NCI-H510A treated with DMSO at 0.1 percent for 48 hours (cell line): ENCODE results near the gene TENM4.

Experiments used
- DNase-seq: peaks from one replicate; lab custom pipeline; 2025; lab: John Stamatoyannopoulos, UW

The TENM4 gene

GRCh38 chr11:79084382-79084781, 356.4 kb downstream of the TENM4 start:
- no peak for DNase-seq

DNA sequence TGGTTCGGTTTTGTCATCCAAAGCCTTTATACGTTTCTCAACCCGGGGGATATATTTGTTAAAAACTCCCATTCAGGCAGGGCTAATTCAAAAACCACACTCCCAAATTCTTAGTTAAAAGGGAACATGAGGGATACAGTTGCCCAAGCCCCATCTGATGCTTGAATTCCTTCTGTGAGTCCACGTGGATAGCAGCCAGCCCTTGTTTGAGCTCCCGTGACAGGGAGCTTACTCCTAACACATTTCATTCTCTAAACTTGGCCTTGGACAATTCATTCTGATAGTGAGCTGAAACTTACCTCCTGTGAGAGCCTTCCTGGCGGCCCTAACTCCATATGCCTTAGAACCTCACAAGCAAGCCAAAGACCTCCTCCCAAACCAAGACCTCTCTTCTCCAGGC, 357.5 kb downstream of the TENM4 start:
- no peak for DNase-seq

GRCh38 chr11:79082907-79083306, 357.9 kb downstream of the TENM4 start:
- DNase-seq, result no peak

GRCh38 chr11:79082280-79082679, 358.6 kb downstream of the TENM4 start:
- DNase-seq, result no peak

DNA sequence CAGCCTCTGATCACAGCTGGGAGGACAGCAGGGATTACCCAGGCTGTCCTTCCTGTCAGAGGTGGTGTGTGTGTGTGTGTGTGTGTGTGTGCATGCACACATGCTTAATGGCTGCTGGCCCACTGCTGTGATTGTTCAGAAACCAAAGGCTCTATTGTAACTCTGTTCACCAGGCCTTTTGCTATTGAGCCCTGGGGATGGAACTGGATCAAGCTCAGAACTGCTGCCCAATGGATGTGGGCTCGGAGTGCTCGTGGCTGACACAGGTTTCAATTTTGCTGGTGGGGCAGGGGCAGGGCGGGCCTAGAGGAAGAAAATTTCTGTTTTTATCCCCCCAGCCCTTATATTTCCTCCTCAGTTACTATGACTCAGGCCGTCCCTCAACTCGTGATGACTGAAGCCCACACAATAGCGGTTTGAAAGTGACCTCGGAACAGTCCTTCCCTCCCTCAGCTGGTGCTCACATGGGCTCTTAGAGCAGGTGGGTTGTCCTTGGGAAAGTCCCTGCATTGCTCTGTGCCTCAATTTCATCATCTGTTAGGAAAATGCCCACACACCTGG, 359.3 kb downstream of the TENM4 start:
- DNase-seq, result no peak

DNA sequence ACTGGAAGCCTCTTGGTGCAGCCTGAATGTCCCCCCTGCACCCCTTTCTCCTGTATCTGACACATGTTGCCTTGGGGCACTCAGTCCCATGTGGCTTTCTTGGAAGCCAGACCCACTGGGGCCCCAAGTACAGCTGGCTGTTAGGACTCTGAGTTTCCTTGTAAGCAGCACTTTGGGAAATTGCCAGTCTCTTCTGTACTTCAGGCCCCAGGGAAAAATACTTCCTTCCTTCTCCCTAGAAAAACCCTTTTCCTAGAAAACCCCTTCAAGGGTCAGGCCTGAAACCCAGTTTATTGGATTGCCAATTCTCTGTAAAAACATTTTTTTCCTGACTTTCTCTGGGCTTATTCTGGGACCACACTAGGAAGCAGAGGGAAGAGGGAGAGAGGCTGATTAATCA, 360.3 kb downstream of the TENM4 start:
- DNase-seq, result no peak

DNA sequence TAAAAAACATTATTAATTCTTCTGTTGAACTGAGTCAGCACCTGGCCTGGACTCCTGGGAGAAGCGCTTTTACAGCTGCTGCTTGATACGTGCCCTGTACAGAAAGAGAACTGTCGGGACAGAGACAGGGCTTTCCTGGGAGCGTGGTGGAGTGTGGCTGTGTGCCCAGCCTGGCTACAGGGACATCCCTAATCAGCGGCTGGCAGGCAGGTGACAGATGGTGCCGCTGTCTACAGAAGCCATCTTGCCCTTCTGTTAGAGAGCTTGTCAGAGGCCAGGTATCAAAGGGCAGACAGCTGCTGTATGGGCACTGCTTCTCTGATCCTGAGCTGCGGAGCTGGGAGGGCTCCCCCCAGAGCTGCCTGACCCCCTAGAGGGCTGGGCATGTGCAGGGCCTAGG, 361.8 kb downstream of the TENM4 start:
- DNase-seq, result peak; percentile 22

GRCh38 chr11:79078456-79078855, 362.4 kb downstream of the TENM4 start:
- DNase-seq, result no peak

DNA sequence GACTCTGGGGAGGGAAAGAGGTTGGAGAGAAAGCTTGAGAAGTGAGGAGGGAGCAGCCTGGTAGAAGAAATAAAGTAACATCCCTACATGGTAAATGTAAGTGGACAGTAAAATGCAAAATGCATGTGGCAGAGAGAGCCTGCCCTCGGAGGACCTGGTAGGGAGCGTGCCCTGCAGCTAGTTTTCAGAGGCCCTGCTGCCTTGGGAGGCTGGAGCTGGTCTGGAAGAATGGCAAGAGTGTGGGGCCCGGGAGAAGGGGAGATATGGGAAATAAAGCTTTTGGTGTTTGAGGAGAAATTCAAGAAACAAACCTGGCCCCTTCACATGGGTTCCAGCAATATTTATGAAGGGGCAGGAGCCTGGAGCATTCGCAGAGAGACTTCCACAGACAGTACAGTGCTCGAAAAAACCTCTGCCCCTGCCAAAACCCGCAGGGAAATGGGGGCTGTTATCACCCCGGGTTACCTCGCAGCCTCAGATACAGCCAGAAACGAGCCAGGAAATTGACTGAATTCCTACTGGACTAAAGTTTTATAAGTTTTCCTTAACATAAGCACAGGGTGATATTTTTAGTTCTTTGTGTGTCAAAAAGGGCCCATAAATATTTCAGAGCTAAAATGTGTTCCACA, 363.0 kb downstream of the TENM4 start:
- DNase-seq, result no peak

- DNase-seq, result peak; percentile 32
Measured at GRCh38 chr11:79076526-79077115, 364.2 kb downstream of the TENM4 start.

GRCh38 chr11:79074547-79074946, 366.3 kb downstream of the TENM4 start:
- no peak for DNase-seq

DNA sequence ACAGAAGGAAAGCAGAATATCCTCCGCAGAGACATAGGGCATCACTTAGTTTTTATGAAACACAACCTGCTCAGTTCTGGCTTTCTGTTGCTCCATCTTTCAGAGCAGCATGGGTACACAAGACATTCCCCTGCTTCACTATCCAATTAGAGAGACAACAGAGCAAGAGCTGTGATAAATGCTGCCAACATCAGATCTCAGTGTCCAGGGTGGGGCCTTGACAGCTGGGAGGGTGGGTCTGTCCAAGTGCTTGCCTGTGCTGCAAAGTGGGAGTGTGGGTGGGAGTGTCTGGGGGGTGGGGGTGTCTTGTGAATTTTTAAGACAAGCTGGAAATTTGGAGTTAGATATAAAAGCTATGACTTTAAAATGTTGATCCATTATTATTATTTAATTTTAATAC, 369.6 kb downstream of the TENM4 start:
- no peak for DNase-seq

DNA sequence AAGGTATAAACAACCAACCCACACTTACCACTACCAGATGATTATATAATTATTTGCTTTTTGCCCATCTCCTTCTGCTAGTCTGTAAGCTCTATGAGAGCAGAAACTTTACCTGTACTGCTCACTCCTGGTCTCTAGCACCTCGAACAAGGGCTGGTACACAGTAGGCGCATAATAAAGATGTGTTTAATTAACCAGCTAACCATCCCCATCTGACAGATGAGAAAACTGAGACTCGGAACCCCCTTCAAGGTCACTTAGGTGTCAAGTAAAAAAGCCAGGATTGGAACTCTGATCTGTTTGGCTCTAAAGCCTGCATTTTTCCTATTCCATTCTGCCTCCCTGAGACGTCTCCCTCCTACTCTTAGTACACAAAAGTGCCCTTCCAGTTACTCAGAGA, 370.3 kb downstream of the TENM4 start:
- no peak for DNase-seq

- no peak for DNase-seq
Measured at GRCh38 chr11:79069504-79069903, 371.3 kb downstream of the TENM4 start.

DNA sequence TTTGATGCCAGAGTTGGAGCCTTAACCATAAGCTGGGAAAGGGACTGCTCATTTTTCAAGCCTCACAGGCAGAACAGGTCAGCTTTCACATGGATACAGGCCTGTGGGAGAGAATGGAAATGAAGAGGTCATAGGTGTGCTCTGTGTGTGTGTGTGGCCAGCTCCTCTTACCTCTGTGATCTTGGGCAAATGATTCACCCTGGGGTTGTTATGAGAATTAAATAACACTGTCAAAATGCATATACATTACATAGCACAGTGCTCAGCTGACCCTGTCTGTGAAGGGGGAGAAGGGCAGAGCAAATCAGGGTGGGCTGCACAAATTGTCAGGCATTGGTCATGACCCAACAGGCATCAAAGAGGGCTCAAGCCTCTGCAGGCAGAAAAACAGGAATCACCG, 372.5 kb downstream of the TENM4 start:
- DNase-seq, result no peak

DNA sequence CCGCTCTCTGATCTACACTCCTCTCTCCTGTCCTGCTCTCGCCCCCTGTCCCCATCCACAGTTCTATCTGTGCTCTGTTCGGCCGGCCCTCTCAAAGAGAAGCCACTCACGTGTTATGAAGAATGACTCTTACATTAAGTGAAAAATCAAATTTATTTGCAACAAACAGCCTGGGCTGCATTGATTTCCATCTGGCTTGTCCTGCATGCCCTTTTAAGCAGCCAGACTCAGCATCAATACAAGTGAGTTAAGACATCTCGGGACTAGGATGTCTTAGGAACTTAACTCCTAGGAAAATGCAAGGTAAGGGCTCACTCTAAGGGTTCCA, 373.5 kb downstream of the TENM4 start:
- no peak for DNase-seq

- no peak for DNase-seq
Measured at GRCh38 chr11:79066456-79067351, 374.1 kb downstream of the TENM4 start.

DNA sequence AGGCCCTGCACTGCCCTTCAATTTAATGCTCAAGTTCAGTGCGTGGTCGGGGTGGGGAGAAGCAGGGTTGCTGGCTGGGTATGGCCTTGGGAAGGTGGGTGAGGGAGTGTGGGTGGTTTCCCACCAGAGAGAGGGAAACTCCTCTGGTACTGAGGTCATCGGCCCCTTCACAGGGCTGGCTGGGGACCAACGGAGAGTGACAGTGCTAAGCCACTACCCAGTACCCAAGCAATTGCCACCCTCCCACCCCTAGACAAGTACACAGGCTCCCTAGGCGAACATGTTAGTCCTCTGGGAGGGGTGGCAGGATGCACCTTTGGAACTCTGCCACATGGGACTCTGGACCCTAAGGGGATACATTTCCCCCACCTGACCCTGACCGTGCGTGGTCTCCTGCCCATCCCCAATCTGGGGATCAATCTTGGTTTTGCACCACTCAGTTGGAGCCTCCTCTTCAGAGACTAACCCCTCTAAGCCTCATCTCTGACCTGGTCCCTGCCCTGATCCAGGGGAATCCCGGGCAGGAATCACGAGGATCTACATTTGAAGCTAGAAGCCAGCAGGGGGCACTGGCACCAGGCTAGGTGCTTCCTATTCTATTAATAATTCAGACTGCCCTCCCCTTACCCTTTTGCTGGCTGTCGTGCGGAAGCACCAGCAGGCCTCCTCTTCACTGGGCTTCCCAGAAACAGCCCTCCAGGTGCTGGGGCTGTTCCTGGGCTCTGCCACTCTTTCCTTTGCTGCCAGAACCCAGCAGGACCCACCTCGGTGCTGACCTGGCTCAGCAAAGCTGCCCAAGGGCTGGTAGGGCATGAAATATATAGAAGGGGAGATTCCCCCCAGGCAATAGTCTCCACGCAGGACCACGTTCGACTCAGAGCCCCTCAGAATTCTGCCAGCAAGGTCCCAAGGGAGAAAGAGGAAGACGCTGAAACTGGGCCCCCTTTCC, 377.7 kb downstream of the TENM4 start:
- DNase-seq, result peak; percentile 38

- no peak for DNase-seq
Measured at GRCh38 chr11:79060081-79060953, 380.5 kb downstream of the TENM4 start.

GRCh38 chr11:79059141-79059540, 381.7 kb downstream of the TENM4 start:
- DNase-seq, result no peak
